NB4 (cell line): ENCODE results near the gene AHRR.

Experiments
- POLR2A ChIP-seq: IDR thresholded peaks from 2 replicates; pipeline ENCODE4 v1.6.1; 2011; ENCODE audit warnings: mild to moderate bottlenecking; ENCODE audit not compliant: insufficient read length; ENCODE audit errors: extremely low read depth
- TF ChIP-seq, protein P1 (sequence below): IDR thresholded peaks from one replicate; pipeline ENCODE4 v1.5.1; 2012; ENCODE audit warnings: low read depth, low read length

DNA sequence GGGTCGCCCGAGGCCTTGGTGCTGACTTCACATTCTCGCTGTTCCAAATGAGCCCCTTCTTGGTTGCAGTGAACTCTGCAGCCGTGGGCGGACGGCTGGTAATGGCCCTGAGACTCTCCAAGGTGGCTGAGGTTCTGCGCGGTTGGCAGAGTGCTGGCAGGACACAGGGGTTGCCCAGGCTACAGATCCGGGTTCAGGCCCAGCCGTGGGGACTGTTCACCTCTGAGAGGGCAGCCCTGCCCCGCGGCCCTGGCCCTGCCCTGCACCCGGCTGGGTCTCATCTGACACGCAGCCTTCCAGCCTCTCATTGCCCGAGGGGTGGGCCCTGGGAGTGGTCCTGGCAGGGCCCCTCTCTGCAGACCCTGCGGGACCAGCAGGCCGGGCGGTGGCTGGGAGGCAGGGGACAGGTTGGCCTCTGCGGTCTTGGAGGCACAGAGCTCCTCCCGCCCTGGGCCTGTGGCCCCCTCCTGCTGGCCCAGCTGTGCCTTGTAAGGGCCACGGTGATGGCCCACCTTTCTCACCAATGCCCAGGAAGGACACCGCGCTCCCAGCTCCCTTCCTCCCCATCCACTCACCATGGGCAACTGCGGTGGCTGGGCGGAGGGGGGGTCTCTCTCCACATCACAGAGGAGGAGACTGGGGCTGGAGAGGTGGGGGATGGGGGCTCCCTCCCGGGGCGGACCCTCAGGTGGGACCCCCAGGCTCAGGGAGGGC is 51.6 kb downstream of the AHRR start:
- TF ChIP-seq, protein P1, sequence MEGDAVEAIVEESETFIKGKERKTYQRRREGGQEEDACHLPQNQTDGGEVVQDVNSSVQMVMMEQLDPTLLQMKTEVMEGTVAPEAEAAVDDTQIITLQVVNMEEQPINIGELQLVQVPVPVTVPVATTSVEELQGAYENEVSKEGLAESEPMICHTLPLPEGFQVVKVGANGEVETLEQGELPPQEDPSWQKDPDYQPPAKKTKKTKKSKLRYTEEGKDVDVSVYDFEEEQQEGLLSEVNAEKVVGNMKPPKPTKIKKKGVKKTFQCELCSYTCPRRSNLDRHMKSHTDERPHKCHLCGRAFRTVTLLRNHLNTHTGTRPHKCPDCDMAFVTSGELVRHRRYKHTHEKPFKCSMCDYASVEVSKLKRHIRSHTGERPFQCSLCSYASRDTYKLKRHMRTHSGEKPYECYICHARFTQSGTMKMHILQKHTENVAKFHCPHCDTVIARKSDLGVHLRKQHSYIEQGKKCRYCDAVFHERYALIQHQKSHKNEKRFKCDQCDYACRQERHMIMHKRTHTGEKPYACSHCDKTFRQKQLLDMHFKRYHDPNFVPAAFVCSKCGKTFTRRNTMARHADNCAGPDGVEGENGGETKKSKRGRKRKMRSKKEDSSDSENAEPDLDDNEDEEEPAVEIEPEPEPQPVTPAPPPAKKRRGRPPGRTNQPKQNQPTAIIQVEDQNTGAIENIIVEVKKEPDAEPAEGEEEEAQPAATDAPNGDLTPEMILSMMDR, result no peak
- no peak for TF ChIP-seq POLR2A
